IMR-90 (cell line): ENCODE measurements around the gene KATNIP. TPM values are rescaled to one million over a fixed set of nuclear protein-coding genes. Genes with fewer than 3 reads are reported as not detected.

ENCODE experiments used
- ATAC-seq: fragments of 200-7000 bp; cut with Tn5 transposase; 2 replicates; pipeline ENCODE4 v1.9.1; 2020; ENCODE audit warnings: low read depth, mild to moderate bottlenecking, moderate library complexity
- BruUV-seq: library from RNA; stranded (reverse); fragments of 400-500 nt; replicated peaks from 2 replicates; lab custom pipeline; 2021; lab: Mats Ljungman, UMichigan
- CTCF ChIA-PET: fragments of 300-600 bp; formaldehyde crosslinking; extraction: SDS; loops from one replicate; lab custom pipeline; 2021; ENCODE audit warnings: antibody characterized with exemption; lab: Yijun Ruan, JAX
- POLR2A ChIA-PET: fragments of 300-600 bp; sonication (Branson Sonifier 250); formaldehyde crosslinking; loops from one replicate; lab custom pipeline; 2022; ENCODE audit warnings: antibody characterized with exemption; ENCODE audit not compliant: unreplicated experiment; lab: Charles Lee
- DNase-seq: peaks from one replicate; pipeline ENCODE4 v3.0.0; 2013
- H2AFZ ChIP-seq: replicated peaks from 2 replicates; pipeline ENCODE3; 2013; ENCODE audit warnings: low read length, mild to moderate bottlenecking; ENCODE audit not compliant: poor library complexity
- H2AK5ac ChIP-seq: 2 replicates; pipeline ENCODE4 v1.6.1; 2013; ENCODE audit warnings: low read depth, low read length, inconsistent platforms
- H2AK9ac ChIP-seq: replicated peaks from 2 replicates; pipeline ENCODE3; 2013; ENCODE audit warnings: mild to moderate bottlenecking, low read depth, low read length, moderate library complexity; ENCODE audit not compliant: poor library complexity
- H2BK120ac ChIP-seq: 2 replicates; pipeline ENCODE4 v1.6.1; 2013; ENCODE audit warnings: low read depth, low read length, inconsistent platforms
- H2BK15ac ChIP-seq: 3 replicates; pipeline ENCODE4 v1.6.1; 2013; ENCODE audit warnings: low read depth, low read length, inconsistent platforms
- H2BK20ac ChIP-seq: 2 replicates; pipeline ENCODE4 v1.6.1; 2013; ENCODE audit warnings: low read depth, mild to moderate bottlenecking, inconsistent platforms, low read length, moderate library complexity
- H2BK5ac ChIP-seq: 2 replicates; pipeline ENCODE4 v1.6.1; 2013; ENCODE audit warnings: mild to moderate bottlenecking, low read depth, low read length, inconsistent platforms; ENCODE audit not compliant: poor library complexity, severe bottlenecking
- H3K14ac ChIP-seq: replicated peaks from 2 replicates; pipeline ENCODE4 v1.6.1; 2013; ENCODE audit warnings: low read depth, low read length, inconsistent platforms
- H3K18ac ChIP-seq: 2 replicates; pipeline ENCODE4 v1.6.1; 2013; ENCODE audit warnings: low read depth, low read length, control low read depth
- H3K23ac ChIP-seq: 2 replicates; pipeline ENCODE4 v1.6.1; 2013; ENCODE audit warnings: low read depth, low read length, inconsistent platforms
- H3K27ac ChIP-seq: 2 replicates; pipeline ENCODE4 v1.5.1; 2013; ENCODE audit warnings: mild to moderate bottlenecking, control low read depth, low read length; ENCODE audit not compliant: insufficient read depth
- H3K27me3 ChIP-seq: 2 replicates; pipeline ENCODE4 v1.6.1; 2013; ENCODE audit warnings: low read length; ENCODE audit not compliant: control insufficient read depth, insufficient read depth
- H3K36me3 ChIP-seq: 2 replicates; pipeline ENCODE4 v1.6.1; 2013; ENCODE audit warnings: low read length, mixed read lengths; ENCODE audit not compliant: control insufficient read depth, insufficient read depth
- H3K4ac ChIP-seq: 2 replicates; pipeline ENCODE4 v1.6.1; 2013; ENCODE audit warnings: low read depth, low read length, inconsistent platforms
- H3K4me1 ChIP-seq: 2 replicates; pipeline ENCODE4 v1.6.1; 2013; ENCODE audit warnings: low read length, mixed read lengths; ENCODE audit not compliant: control insufficient read depth, insufficient read depth
- H3K4me2 ChIP-seq: 2 replicates; pipeline ENCODE4 v1.6.1; 2013; ENCODE audit warnings: low read depth, mild to moderate bottlenecking, control low read depth, low read length, moderate library complexity
- H3K4me3 ChIP-seq: 2 replicates; pipeline ENCODE4 v1.5.1; 2013; ENCODE audit warnings: low read depth, mild to moderate bottlenecking, control low read depth, low read length, moderate library complexity; ENCODE audit not compliant: insufficient read depth
- H3K56ac ChIP-seq: 2 replicates; pipeline ENCODE4 v1.6.1; 2013; ENCODE audit warnings: low read length, inconsistent platforms; ENCODE audit not compliant: insufficient read depth; ENCODE audit errors: extremely low read depth
- H3K79me1 ChIP-seq, 2 experiments: 2 replicates each; pipeline ENCODE4 v1.6.1; 2013; ENCODE audit warnings: low read length in 2 of 2, inconsistent platforms in 1 of 2, low read depth in 1 of 2
- H3K9ac ChIP-seq: 2 replicates; pipeline ENCODE4 v1.6.1; 2013; ENCODE audit warnings: low read depth, low read length, control low read depth
- H3K9me1 ChIP-seq: 2 replicates; pipeline ENCODE4 v1.6.1; 2013; ENCODE audit warnings: low read length, inconsistent platforms; ENCODE audit not compliant: insufficient read depth
- H3K9me3 ChIP-seq: 2 replicates; pipeline ENCODE4 v1.6.1; 2013; ENCODE audit warnings: low read length; ENCODE audit not compliant: control insufficient read depth, insufficient read depth
- H4K20me1 ChIP-seq: 2 replicates; pipeline ENCODE4 v1.6.1; 2013; ENCODE audit warnings: low read length, inconsistent platforms; ENCODE audit not compliant: insufficient read depth
- H4K5ac ChIP-seq: 2 replicates; pipeline ENCODE4 v1.6.1; 2013; ENCODE audit warnings: mild to moderate bottlenecking, low read depth, low read length, control low read depth
- H4K8ac ChIP-seq, 2 experiments: 2 replicates each; pipeline ENCODE4 v1.6.1; 2013; ENCODE audit warnings: low read depth in 2 of 2, low read length in 2 of 2, control low read depth in 1 of 2, inconsistent platforms in 1 of 2
- H4K91ac ChIP-seq: 2 replicates; pipeline ENCODE4 v1.6.1; 2013; ENCODE audit warnings: low read depth, low read length, inconsistent platforms; ENCODE audit not compliant: insufficient read depth
- BHLHE40 ChIP-seq: fragments of 150-350 bp; IDR thresholded peaks from 2 replicates; pipeline ENCODE4 v1.6.1; 2016; ENCODE audit warnings: mild to moderate bottlenecking, low read depth, low read length
- CEBPB ChIP-seq: IDR thresholded peaks from 2 replicates; pipeline ENCODE4 v1.6.1; 2012; ENCODE audit warnings: low read depth, low read length, improper control_type of control experiment
- FOS ChIP-seq: fragments of 150-350 bp; IDR thresholded peaks from 2 replicates; pipeline ENCODE4 v1.6.1; 2016; ENCODE audit warnings: low read depth, low read length
- MAFK ChIP-seq: IDR thresholded peaks from 2 replicates; pipeline ENCODE4 v1.6.1; 2012; ENCODE audit warnings: low read depth, low read length, improper control_type of control experiment
- MAZ ChIP-seq: IDR thresholded peaks from 2 replicates; pipeline ENCODE4 v1.6.1; 2012; ENCODE audit warnings: low read depth, mild to moderate bottlenecking, low read length, improper control_type of control experiment, moderate library complexity, borderline replicate concordance
- NFE2L2 ChIP-seq: fragments of 150-350 bp; IDR thresholded peaks from 2 replicates; pipeline ENCODE4 v1.6.1; 2016; ENCODE audit warnings: low read depth, mild to moderate bottlenecking, low read length
- RAD21 ChIP-seq: IDR thresholded peaks from 2 replicates; pipeline ENCODE4 v1.6.1; 2012; ENCODE audit warnings: low read length, improper control_type of control experiment
- WGBS, 2 experiments: methylation state at CpG; one replicate each; pipeline versions ENCODE4 v1.1.5 to v1.1.7; 2013; ENCODE audit warnings: missing lambda C conversion rate in 2 of 2; ENCODE audit not compliant: insufficient read length in 1 of 2; ENCODE audit errors: extremely low coverage in 2 of 2; 5-methylcytosine and 5-hydroxymethylcytosine counted together
- dilution Hi-C: fragments of 300-500 bp; cut with HindIII; formaldehyde crosslinking; loops from one replicate; pipeline ENCODE4 v1.14.3; 2018; ENCODE audit warnings: low sequenced_read_pairs; ENCODE audit not compliant: unreplicated experiment
- in situ Hi-C: fragments of 300-500 bp; cut with MboI; formaldehyde crosslinking; loops from 3 replicates; pipeline ENCODE4 v1.14.3; 2019; ENCODE audit warnings: low sequenced_read_pairs, inconsistent platforms, mixed read lengths
- intact Hi-C: fragments of 100-400 bp; cut with micrococcal nuclease; formaldehyde crosslinking; loops from 2 replicates; pipeline ENCODE4 v1.10.0; 2022
- polyA plus RNA-seq, 3 experiments: library from polyadenylated mRNA; depleted of rRNA; stranded (reverse); fragments of >200 nt; gene quantifications; 2 replicates each; pipeline ENCODE4 v1.2.3, GENCODE V29; 2012; ENCODE audit warnings: low replicate concordance in 1 of 3
- total RNA-seq: library from RNA; depleted of rRNA; stranded (reverse); fragments of >200 nt; gene quantifications from 2 replicates; pipeline ENCODE4 v1.2.3, GENCODE V29; 2012

Gene KATNIP
- total and polyA plus RNA-seq, 2 of the 4 experiments (the other 2 are of a cell fraction) = 16.7 to 18.6 TPM

- Histone ChIP-seq H2BK15ac (no peak overlapping the region), H3K4me1 (no peaks in the 10 kb centered on the region), H3K4me3 (no peak overlapping the region), H2BK5ac (no peak overlapping the region), H3K14ac (no peak overlapping the region), H3K56ac (no peak overlapping the region), H3K9me3 (no peaks in the 10 kb centered on the region), H3K4me2 (no peak overlapping the region), H3K27ac (no peak overlapping the region), H3K79me1 (peaks cover 0 to 3% of the 10 kb centered on the region in 2 experiments; a peak in 1 of 4 replicates), H4K20me1 (no peaks in the 10 kb centered on the region), H4K8ac (no peak overlapping the region), H2BK120ac (no peak overlapping the region), H3K4ac (no peak overlapping the region), H4K5ac (no peak overlapping the region), H3K9me1 (peaks cover 5% of the 10 kb centered on the region; the same call in 1 of the 2 replicates), H2AFZ (no peak overlapping the region), H2AK9ac (no peak overlapping the region), H2AK5ac (no peak overlapping the region), H2BK20ac (no peak overlapping the region), H3K36me3 (peaks cover 81% of the 10 kb centered on the region), H3K18ac (no peak overlapping the region), H3K23ac (no peak overlapping the region), H4K91ac (no peak overlapping the region), H3K9ac (no peak overlapping the region), H3K27me3 (no peaks in the 10 kb centered on the region)
- WGBS, 2 experiments = 88% methylated on average over 6 of the region's 13 CpGs; no CpG with 5 or more reads in 1 of the 2 experiments
- TF ChIP-seq MAZ = no peak
- no peak for TF ChIP-seq FOS
- TF ChIP-seq MAFK = no peak
- TF ChIP-seq NFE2L2 = no peak
- no peak for TF ChIP-seq RAD21
- TF ChIP-seq BHLHE40 = no peak
- TF ChIP-seq CEBPB = peak; percentile 92
- no peak for DNase-seq
- ChIA-PET POLR2A (no interaction called here), CTCF (no interaction called here)
- dilution Hi-C loops = no loop called here
- intact Hi-C loops = no loop called here
- in situ Hi-C loops = no loop called here
- no TSS peak for BruUV-seq
- no peak; the same call in 1 of the 2 replicates for ATAC-seq
Observed at GRCh38 chr16:27505297-27506236, 44.4 kb upstream of the KATNIP start.
